ENCODE data around the gene TIMM13. TPM values are rescaled to one million over a fixed set of nuclear protein-coding genes. Genes with fewer than 3 reads are reported as not detected.
A peak's percentile ranks its signal among the peaks of the same experiment; 100 is the strongest.

The TIMM13 gene
- polyA plus RNA-seq, 3 donors = 17.3 to 89.3 (median 72.4) TPM

DNA sequence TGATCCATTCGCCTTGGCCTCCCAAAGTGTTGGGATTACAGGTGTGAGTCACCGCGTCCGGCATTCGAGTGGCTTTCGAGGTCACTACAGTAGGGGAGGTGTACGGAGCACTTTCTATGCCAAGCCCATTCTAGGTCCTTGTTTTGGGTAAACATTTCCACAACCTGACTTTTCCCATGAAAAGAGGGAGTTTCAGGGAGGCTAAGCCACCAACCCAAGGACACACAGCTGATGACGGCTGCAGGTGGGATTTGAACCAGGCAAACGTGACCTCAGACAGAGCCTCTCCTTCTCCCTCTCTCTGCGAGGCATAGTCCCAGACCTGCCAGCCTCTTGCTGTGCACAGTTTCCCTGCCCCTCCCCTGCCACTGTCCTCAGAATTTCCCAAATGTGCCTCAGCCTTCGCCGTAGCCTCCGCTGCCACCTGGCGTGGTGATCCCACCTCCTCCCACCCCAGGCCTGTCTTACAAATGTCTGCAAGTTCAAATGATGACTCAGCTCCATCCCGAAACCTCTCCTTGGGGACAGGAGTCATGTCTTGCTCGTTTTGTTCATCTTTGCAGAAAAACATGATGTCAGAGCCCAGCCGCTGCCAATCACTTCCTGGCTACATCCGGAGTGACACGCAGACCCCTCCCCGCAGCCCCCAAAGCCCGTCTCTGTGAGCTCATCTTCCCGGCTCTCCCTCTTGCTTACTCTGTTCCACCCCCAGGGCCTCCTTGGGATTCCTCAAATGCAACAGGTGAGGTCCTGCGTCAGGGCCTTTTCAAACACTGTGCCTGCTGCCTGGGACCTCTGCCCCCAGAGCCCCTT is 41.9 kb upstream of the TIMM13 start:
- H3K36me3 Mint-ChIP-seq = no peaks in the 10 kb centered on the region
- Histone ChIP-seq H3K4me2 (replicated peaks; ENCODE audit: extremely low read depth, low read length, poor library complexity, severe bottlenecking) (no peak overlapping the region), H3K27me3 (ENCODE audit: control insufficient read depth in 2 of 2, insufficient read depth in 2 of 2, low read length in 2 of 2) (no peaks in the 10 kb centered on the region), H4K20me1 (ENCODE audit: insufficient read depth, low read length) (no peaks in the 10 kb centered on the region), H3K79me2 (ENCODE audit: insufficient read depth, low read length) (no peaks in the 10 kb centered on the region), H3K9ac (ENCODE audit: insufficient read depth, low read length, poor library complexity, severe bottlenecking) (no peak overlapping the region), H3K27ac (ENCODE audit: low read depth in 1 of 2, low read length in 2 of 2) (no peak overlapping the region), H3K4me3 (replicated peaks in 1 of 3; ENCODE audit: low read depth in 2 of 3, low read length in 3 of 3) (no peak overlapping the region), H3K4me1 (ENCODE audit: control insufficient read depth in 1 of 2, insufficient read depth in 2 of 2, low read length in 2 of 2) (peaks cover 4 to 6% of the 10 kb centered on the region in 2 donors), H3K36me3 (replicated peaks in 1 of 2; ENCODE audit: control insufficient read depth in 1 of 2, insufficient read depth in 2 of 2, low read length in 2 of 2) (no peaks in the 10 kb centered on the region), H3K9me3 (replicated peaks in 1 of 2; ENCODE audit: control insufficient read depth in 1 of 2, insufficient read depth in 1 of 2, low read length in 2 of 2) (no peaks in the 10 kb centered on the region), H2AFZ (ENCODE audit: insufficient read depth, low read depth, low read length, poor library complexity, severe bottlenecking) (peak overlapping the region; percentile 41)
- peaks cover 14% of the 10 kb centered on the region for H3K4me1 Mint-ChIP-seq
- 41% methylated on average over 22 of the region's 23 CpGs for WGBS (ENCODE audit: insufficient coverage)
- H3K27me3 Mint-ChIP-seq (ENCODE audit: low read depth in 3 of 3) = peaks cover 5 to 11% (median 6%) of the 10 kb centered on the region in 3 donors
- intact Hi-C loops (cut with micrococcal nuclease) = loop anchor here in 1 of 2 donors (10.0 kb wide), 1 partner anchor 275 kb away; the partner anchor contains the start of gene SLC39A3
- no peak for TF ChIP-seq CTCF (IDR thresholded peaks at IDR 0.05)
- DNase-seq = peak in 2 of 3 donors; percentile 34 to 70
- H3K9me3 Mint-ChIP-seq = no peaks in the 10 kb centered on the region
- peak overlapping the region in 2 of 7 donors; percentile 32 to 50 for H3K27ac Mint-ChIP-seq
- peak overlapping the region; percentile 13 to 48 for H3K4me3 Mint-ChIP-seq

DNA sequence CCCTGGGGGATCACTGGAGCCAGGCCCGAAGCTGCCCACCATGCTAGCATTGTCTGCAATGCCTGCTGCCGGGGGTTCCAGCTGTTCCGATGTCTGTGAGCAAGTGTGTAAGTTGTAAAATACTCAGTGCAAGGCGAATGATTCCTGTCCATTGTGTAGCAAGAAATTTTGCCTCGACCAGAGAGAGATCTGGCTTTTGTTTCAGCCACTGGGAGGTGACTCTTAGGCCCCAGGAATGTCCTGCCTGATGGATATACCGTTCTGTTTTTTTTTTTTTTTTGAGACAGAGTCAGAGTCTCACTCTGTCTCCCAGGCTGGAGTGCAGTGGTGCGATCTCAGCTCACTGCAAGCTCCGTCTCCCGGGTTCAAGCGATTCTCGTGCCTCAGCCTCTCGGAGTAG is 41.2 kb upstream of the TIMM13 start:
- no peak overlapping the region for H3K4me3 ChIP-seq (replicated peaks in 1 of 3; ENCODE audit: low read depth in 2 of 3, low read length in 3 of 3)
- H3K79me2 ChIP-seq (ENCODE audit: insufficient read depth, low read length) = no peaks in the 10 kb centered on the region
- H3K27ac Mint-ChIP-seq = no peak overlapping the region
- no peak overlapping the region for H2AFZ ChIP-seq (ENCODE audit: insufficient read depth, low read depth, low read length, poor library complexity, severe bottlenecking)
- H4K20me1 ChIP-seq (ENCODE audit: insufficient read depth, low read length) = no peaks in the 10 kb centered on the region
- H3K27me3 Mint-ChIP-seq (ENCODE audit: low read depth in 3 of 3) = peaks cover 5 to 8% (median 6%) of the 10 kb centered on the region in 3 donors
- no peaks in the 10 kb centered on the region for H3K9me3 Mint-ChIP-seq
- no peak overlapping the region for H3K4me2 ChIP-seq (replicated peaks; ENCODE audit: extremely low read depth, low read length, poor library complexity, severe bottlenecking)
- H3K27me3 ChIP-seq (ENCODE audit: control insufficient read depth in 2 of 2, insufficient read depth in 2 of 2, low read length in 2 of 2) = no peaks in the 10 kb centered on the region
- no peaks in the 10 kb centered on the region for H3K36me3 Mint-ChIP-seq
- H3K27ac ChIP-seq (ENCODE audit: low read depth in 1 of 2, low read length in 2 of 2) = no peak overlapping the region
- intact Hi-C loops (cut with micrococcal nuclease) = loop anchor here in 1 of 2 donors (10.0 kb wide), 1 partner anchor 276 kb away; the partner anchor contains the start of gene SLC39A3
- no peak overlapping the region for H3K9ac ChIP-seq (ENCODE audit: insufficient read depth, low read length, poor library complexity, severe bottlenecking)
- TF ChIP-seq CTCF (IDR thresholded peaks at IDR 0.05) = no peak
- peaks cover 0 to 6% of the 10 kb centered on the region in 2 donors for H3K4me1 ChIP-seq (ENCODE audit: control insufficient read depth in 1 of 2, insufficient read depth in 2 of 2, low read length in 2 of 2)
- no peak for DNase-seq
- H3K4me1 Mint-ChIP-seq = peaks cover 11% of the 10 kb centered on the region
- no peaks in the 10 kb centered on the region for H3K9me3 ChIP-seq (replicated peaks in 1 of 2; ENCODE audit: control insufficient read depth in 1 of 2, insufficient read depth in 1 of 2, low read length in 2 of 2)
- 89% methylated on average over 10 of the region's 12 CpGs for WGBS (ENCODE audit: insufficient coverage)
- H3K36me3 ChIP-seq (replicated peaks in 1 of 2; ENCODE audit: control insufficient read depth in 1 of 2, insufficient read depth in 2 of 2, low read length in 2 of 2) = no peaks in the 10 kb centered on the region
- no peak overlapping the region for H3K4me3 Mint-ChIP-seq

All from CD14-positive monocyte (primary cell).